Stimulated activated CD4-positive, alpha-beta T cell treated with anti-CD3 and anti-CD28 coated beads, Interleukin-12 subunit alpha, Interleukin-12 subunit beta, amount 100 ng/mL, for 4 hours (primary cell): Measurements from ENCODE around the gene BEST1.
"Not testable (repeated sequence)": the region's sequence is repeated elsewhere in the genome, so short reads cannot be mapped to it uniquely, and the experiment has no call there.

Source experiments
- DNase-seq: peaks from one replicate; pipeline ENCODE4 v3.0.0-alpha.2; 2020

BEST1 gene

GRCh38 chr11:61964666-61965271 is 14.6 kb downstream of the BEST1 start:
- not testable (repeated sequence) for DNase-seq

GRCh38 chr11:61966734-61967115 is 16.6 kb downstream of the BEST1 start:
- DNase-seq: peak; percentile 23

GRCh38 chr11:61967116-61967923 is 17.2 kb downstream of the BEST1 start, which contains the start of gene FTH1:
TSS of gene FTH1 (minus strand) at chr11:61967634. CDS start at chr11:61967425, 209 bp downstream.
- DNase-seq: peak; percentile 85

GRCh38 chr11:61967924-61968757 is 18.0 kb downstream of the BEST1 start:
- peak; percentile 28 for DNase-seq

- no peak for DNase-seq
Observed at GRCh38 chr11:61968758-61969390, 18.7 kb downstream of the BEST1 start.

- no peak for DNase-seq
Observed at GRCh38 chr11:61969391-61969758, 19.2 kb downstream of the BEST1 start.

- DNase-seq: no peak
Observed at GRCh38 chr11:61969838-61970662, 19.9 kb downstream of the BEST1 start.

- DNase-seq: peak; percentile 32
Observed at GRCh38 chr11:61971248-61972111, 21.3 kb downstream of the BEST1 start.

GRCh38 chr11:61972112-61972671 is 22.0 kb downstream of the BEST1 start:
- no peak for DNase-seq

- no peak for DNase-seq
Observed at GRCh38 chr11:61972672-61973475, 22.7 kb downstream of the BEST1 start.

- no peak for DNase-seq
Observed at GRCh38 chr11:61973476-61974162, 23.5 kb downstream of the BEST1 start.

- no peak for DNase-seq
Observed at GRCh38 chr11:61974766-61975631, 24.8 kb downstream of the BEST1 start.

- no peak for DNase-seq
Observed at GRCh38 chr11:61975638-61976419, 25.7 kb downstream of the BEST1 start.

- no peak for DNase-seq
Observed at GRCh38 chr11:61976420-61976800, 26.3 kb downstream of the BEST1 start.

- no peak for DNase-seq
Observed at GRCh38 chr11:61976813-61977475, 26.8 kb downstream of the BEST1 start.

GRCh38 chr11:61978703-61979661 is 28.8 kb downstream of the BEST1 start:
- DNase-seq: no peak
